ENCODE data around the gene BACH2. TPM values are rescaled to one million over a fixed set of nuclear protein-coding genes. Genes with fewer than 3 reads are reported as not detected.

Gene BACH2
- polyA plus RNA-seq, 1 of the 3 experiments (the other 2 are of a cell fraction), result 0.46 TPM

GRCh38 chr6:90186026-90186425 lies 110.6 kb downstream of the BACH2 start:
- H4K20me1 ChIP-seq (ENCODE audit: insufficient read depth), result no peaks in the 10 kb centered on the region
- no peak overlapping the region for H3K4me3 ChIP-seq (ENCODE audit: low read depth in 2 of 2, low read length in 1 of 2)
- no peak overlapping the region for H2AFZ ChIP-seq (ENCODE audit: low read depth)
- no peaks in the 10 kb centered on the region for H3K27me3 ChIP-seq (ENCODE audit: insufficient read depth)
- H3K36me3 ChIP-seq (replicated peaks in 1 of 2; ENCODE audit: control insufficient read depth in 1 of 2, insufficient read depth in 2 of 2, low read length in 1 of 2), result no peaks in the 10 kb centered on the region
- no peaks in the 10 kb centered on the region for H3K9me3 ChIP-seq
- no peaks in the 10 kb centered on the region for H3K9me2 ChIP-seq
- DNase-seq, result no peak
- no peak overlapping the region for H3K9ac ChIP-seq
- H3K4me1 ChIP-seq (ENCODE audit: control insufficient read depth in 1 of 2, insufficient read depth in 2 of 2, low read depth in 1 of 2, low read length in 1 of 2), result peaks cover 0 to 27% of the 10 kb centered on the region in 2 experiments; a peak in 2 of 4 replicates
- ChIA-PET CTCF (interaction anchor here (1.7 to 2.2 kb wide), 2 partner anchors 207 to 293 kb away, joined by 4 to 5 read pairs; no protein-coding TSS in a partner anchor), POLR2A (no interaction called here)
- 96% methylated on average over 3 of the region's 3 CpGs for WGBS (ENCODE audit: low lambda C conversion rate)
- no peaks in the 10 kb centered on the region for H3K79me2 ChIP-seq (ENCODE audit: insufficient read depth)
- H3K27ac ChIP-seq (ENCODE audit: low read depth in 2 of 2, low read length in 1 of 2), result no peak overlapping the region; a peak in 1 of 4 replicates
- no peaks in the 10 kb centered on the region for H3F3A ChIP-seq (replicated peaks; ENCODE audit: insufficient read depth)
- TF ChIP-seq JUND (IDR thresholded peaks at IDR 0.05) (no peak), GATA2 (CRISPR knock-in tag; IDR thresholded peaks at IDR 0.05) (no peak), RFX5 (IDR thresholded peaks at IDR 0.05; ENCODE audit: low read length) (no peak), USF1 (IDR thresholded peaks at IDR 0.05; ENCODE audit: borderline replicate concordance, low read depth) (no peak), TAF1 (IDR thresholded peaks at IDR 0.05; ENCODE audit: borderline replicate concordance, low read depth, low read length) (no peak), IRF3 (IDR thresholded peaks at IDR 0.05; ENCODE audit: low read depth, low read length) (no peak), YY1 (IDR thresholded peaks at IDR 0.05; ENCODE audit: low read depth) (no peak), NRF1 (IDR thresholded peaks at IDR 0.05; ENCODE audit: low read depth, low read length) (no peak), TCF12 (IDR thresholded peaks at IDR 0.05) (no peak), USF2 (IDR thresholded peaks at IDR 0.05; ENCODE audit: borderline replicate concordance, low read depth, low read length) (no peak)
- H3K4me2 ChIP-seq, result no peak overlapping the region

- TF ChIP-seq EP300 (IDR thresholded peaks at IDR 0.05; ENCODE audit: borderline replicate concordance in 1 of 2, low read depth in 1 of 2, low read length in 1 of 2) (0 out of 4 replicates have a peak, but pooled peaks of 1 of the 2 experiments have one; percentile 11), FOSL2 (IDR thresholded peaks at IDR 0.05; ENCODE audit: borderline replicate concordance, low read depth) (no peak), RXRA (IDR thresholded peaks at IDR 0.05; ENCODE audit: borderline replicate concordance, low read depth) (no peak), FOXM1 (IDR thresholded peaks at IDR 0.05; ENCODE audit: low read depth) (no peak), JUND (IDR thresholded peaks at IDR 0.05) (no peak), ZBTB33 (IDR thresholded peaks at IDR 0.05; ENCODE audit: borderline replicate concordance, low read depth) (no peak), TEAD4 (IDR thresholded peaks at IDR 0.05; ENCODE audit: borderline replicate concordance, insufficient read depth) (no peak), USF1 (IDR thresholded peaks at IDR 0.05; ENCODE audit: borderline replicate concordance, low read depth) (no peak), GATA2 (CRISPR knock-in tag; IDR thresholded peaks at IDR 0.05) (no peak), SMC3 (IDR thresholded peaks at IDR 0.05; ENCODE audit: low read depth, low read length) (peak; percentile 4; the same call in 1 of the 2 replicates), RCOR1 (IDR thresholded peaks at IDR 0.05; ENCODE audit: low read length) (0 out of 2 replicates have a peak, but pooled peaks have one; percentile 12)
- Histone ChIP-seq H3K4me1 (ENCODE audit: control insufficient read depth in 1 of 2, insufficient read depth in 2 of 2, low read depth in 1 of 2, low read length in 1 of 2) (peaks cover 0 to 27% of the 10 kb centered on the region in 2 experiments; a peak in 2 of 4 replicates), H2AFZ (ENCODE audit: low read depth) (no peak overlapping the region), H3F3A (replicated peaks; ENCODE audit: insufficient read depth) (no peaks in the 10 kb centered on the region), H3K36me3 (replicated peaks in 1 of 2; ENCODE audit: control insufficient read depth in 1 of 2, insufficient read depth in 2 of 2, low read length in 1 of 2) (no peaks in the 10 kb centered on the region), H3K4me3 (ENCODE audit: low read depth in 2 of 2, low read length in 1 of 2) (no peak overlapping the region), H4K20me1 (ENCODE audit: insufficient read depth) (no peaks in the 10 kb centered on the region), H3K9ac (no peak overlapping the region), H3K79me2 (ENCODE audit: insufficient read depth) (no peaks in the 10 kb centered on the region), H3K27me3 (ENCODE audit: insufficient read depth) (no peaks in the 10 kb centered on the region), H3K27ac (ENCODE audit: low read depth in 2 of 2, low read length in 1 of 2) (peak overlapping the region in 1 of 2 experiments; percentile 75; a peak in 1 of 4 replicates), H3K4me2 (no peak overlapping the region), H3K9me3 (no peaks in the 10 kb centered on the region), H3K9me2 (no peaks in the 10 kb centered on the region)
- WGBS (ENCODE audit: low lambda C conversion rate), result 75% methylated on average over 8 of the region's 8 CpGs
- DNase-seq, result peak; percentile 30
- CTCF ChIA-PET, result interaction anchor here (0.7 to 2.2 kb wide), 9 partner anchors 11 to 294 kb away, joined by 3 to 5 read pairs (median 3); no protein-coding TSS in a partner anchor
- POLR2A ChIA-PET, result no interaction called here
These were observed 112.0 kb downstream of the BACH2 start for GRCh38 chr6:90184334-90185298.

Measured in SK-N-SH (cell line).